Mucosa of gallbladder (tissue), 1 donor: Measurements from ENCODE around the gene PNLIPRP3. TPM values are rescaled to one million over a fixed set of nuclear protein-coding genes. Genes with fewer than 3 reads are reported as not detected.

ENCODE experiments used
- DNase-seq: peaks from one replicate; pipeline ENCODE4 v3.0.0-alpha.2; 2020; ENCODE audit warnings: low spot score
- total RNA-seq: library from RNA; stranded (reverse); gene quantifications from one replicate; pipeline ENCODE4 v1.2.1, GENCODE V29; 2021
- donor health status: DM: no; HTN: no; CAD: no.

Gene PNLIPRP3
- total RNA-seq, 1 donor from 2014 or later: not detected

GRCh38 chr10:116450861-116451260, 23.2 kb downstream of the PNLIPRP3 start:
- no peak for DNase-seq

- no peak for DNase-seq
Observed at GRCh38 chr10:116451711-116452337, 24.2 kb downstream of the PNLIPRP3 start.

DNA sequence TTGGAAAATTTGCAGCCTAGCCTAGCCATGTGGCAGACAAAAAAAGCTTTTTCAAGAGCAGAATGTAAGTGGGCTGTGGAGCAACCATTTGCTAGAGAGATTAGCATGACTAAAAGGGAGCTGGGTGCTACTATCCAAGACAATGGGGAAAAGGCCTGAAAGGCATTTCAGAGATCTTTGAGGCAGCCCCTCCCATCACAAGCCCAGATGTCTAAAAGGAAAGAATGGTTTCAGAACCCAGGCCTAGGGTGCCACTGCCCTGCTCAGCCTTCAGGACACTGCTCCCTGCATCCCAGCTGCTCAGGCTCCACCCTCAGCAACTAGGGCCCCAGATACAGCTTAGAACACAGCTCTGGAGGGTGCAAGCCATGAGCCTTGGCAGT, 24.7 kb downstream of the PNLIPRP3 start:
- no peak for DNase-seq

DNA sequence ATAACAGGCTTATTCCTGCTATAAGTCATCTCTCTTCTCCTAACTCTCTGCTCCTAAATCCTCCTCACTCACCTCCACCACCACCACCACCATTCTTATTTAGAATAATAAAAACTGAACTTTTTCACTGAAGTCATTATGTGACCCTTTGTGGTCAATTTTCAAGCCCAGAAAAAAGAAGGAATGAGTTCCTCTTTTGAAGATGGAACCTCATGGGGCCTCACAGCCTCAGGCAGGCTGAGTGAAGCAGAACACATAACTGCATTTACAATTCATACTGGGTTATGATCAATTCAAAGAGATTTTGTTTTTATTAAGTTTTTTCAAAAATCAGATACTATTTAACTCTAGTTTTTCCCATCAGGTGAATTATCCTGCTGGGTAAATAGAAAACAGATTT, 29.8 kb downstream of the PNLIPRP3 start:
- DNase-seq: no peak

- DNase-seq: no peak
Observed at GRCh38 chr10:116460219-116460618, 32.6 kb downstream of the PNLIPRP3 start.

DNA sequence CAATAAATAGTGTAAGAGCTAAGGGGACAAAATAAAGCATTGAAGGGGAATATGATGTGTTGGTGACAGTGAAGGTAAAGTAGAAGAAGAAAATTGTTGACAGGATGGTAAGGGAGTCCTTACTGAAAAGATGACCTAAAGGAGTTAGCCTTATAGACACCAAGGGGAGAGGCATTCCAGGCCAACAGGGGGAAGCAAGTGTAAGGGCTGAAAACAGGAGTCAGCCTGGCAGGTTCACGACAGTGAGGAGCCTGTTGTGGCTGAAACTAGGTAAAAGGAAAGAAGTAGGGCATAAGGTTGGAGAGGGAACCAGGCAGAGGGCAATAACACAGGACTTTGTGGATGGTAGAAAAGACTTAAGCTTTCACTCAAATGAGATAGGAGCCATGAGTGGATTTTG, 34.0 kb downstream of the PNLIPRP3 start:
- no peak for DNase-seq

DNA sequence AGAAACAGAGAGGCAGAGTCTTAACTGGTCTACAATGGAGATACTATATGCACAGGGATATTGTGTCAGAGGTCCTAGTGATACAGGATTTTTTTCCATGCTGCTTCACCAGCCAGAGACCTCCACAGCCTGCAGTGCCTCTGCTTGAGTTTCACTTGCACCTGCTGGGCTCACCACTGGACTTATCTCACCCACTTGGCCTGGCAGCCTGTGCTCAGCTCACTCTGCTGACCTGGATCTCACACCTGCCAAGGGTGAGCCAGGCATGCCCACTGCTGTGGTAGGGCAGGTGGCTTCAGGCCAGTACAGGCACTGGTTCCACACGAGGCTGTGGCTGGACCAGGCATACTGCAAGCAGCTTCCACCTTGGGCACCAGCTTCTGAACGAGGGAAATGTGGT, 36.6 kb downstream of the PNLIPRP3 start:
- no peak for DNase-seq

DNA sequence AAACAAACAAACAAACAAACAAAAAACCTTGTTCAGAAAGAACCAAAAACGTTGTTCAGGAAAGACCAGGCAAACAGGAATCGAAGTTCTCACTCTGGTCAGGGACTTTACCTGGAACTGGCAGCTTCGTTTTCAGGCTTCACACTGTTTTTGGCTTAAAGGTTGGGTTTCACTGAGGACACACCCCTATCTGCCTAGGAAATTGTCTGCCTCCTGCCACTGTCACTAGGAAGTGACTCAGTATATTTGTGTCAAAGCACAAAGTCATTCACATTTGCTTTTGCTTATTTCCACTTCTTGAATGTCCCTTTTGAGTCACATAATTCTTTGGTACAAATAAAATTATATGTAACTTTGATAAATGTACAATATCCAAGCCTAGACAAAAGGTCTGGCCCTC, 37.9 kb downstream of the PNLIPRP3 start:
- no peak for DNase-seq

DNA sequence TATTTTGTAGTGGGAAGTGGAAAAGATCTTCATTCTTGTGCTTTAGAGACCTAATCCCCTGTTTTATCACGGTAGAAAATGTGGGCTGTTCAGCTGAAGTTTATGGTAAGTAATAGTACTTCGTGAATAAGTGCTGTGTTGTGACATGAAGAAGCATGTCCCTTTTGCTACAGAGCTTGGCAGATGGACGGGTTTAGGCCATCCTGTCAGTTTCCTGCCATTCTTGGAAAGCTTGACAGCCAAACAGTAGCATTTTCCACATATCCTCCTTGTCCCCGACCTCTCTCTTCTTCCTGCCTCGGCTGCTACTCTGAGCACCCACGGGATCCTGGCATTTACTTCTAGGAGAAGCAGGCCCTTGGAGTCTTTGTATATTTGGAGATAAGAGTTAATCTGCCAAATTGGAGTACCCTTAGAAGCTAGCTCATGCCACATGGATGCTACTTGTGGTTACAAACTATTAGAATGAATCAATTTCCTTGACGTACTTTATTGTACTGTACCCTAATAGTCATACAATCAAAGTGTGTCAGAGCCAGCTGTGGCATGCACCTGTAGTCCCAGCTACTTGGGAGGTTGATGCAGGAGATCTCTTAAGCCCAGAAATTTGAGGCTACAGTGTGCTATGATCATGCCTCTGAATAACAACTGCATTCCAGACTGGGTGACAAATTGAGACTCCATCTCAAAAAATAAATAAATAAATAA, 39.2 kb downstream of the PNLIPRP3 start:
- no peak for DNase-seq

- DNase-seq: no peak
Observed at GRCh38 chr10:116469437-116469836, 41.8 kb downstream of the PNLIPRP3 start.

- DNase-seq: no peak
Observed at GRCh38 chr10:116470071-116470470, 42.4 kb downstream of the PNLIPRP3 start.

DNA sequence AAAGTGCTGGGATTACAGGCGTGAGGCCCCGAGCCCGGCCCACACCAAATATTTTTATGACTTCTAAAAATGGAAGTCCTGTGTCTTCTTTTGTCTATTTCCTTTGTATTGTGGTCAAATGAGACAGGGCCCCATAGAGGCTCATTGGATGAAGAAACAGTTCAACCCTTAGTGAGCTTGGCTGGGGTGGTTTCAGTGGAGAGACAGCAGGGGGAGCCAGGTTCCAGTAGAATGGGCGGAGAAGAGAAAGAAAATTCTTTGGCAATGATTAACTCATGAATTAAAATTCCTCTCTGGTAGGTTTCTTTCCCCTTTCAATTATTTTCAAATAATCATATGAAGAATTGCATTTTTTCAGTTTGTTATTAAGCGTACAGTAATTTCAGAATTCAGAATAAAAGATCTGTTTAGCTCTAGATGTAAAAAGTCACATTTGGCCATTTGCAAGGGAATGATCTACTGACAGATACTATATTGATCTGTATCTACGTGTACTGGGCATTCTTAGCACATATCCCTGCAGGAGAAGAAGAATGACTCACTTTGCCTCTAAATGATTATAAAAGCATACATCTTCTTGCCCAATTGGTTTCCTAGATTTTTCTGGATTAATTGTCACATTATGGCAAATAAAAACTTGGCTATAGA, 43.2 kb downstream of the PNLIPRP3 start:
- peak; percentile 15 for DNase-seq

- DNase-seq: no peak
Observed at GRCh38 chr10:116472891-116473290, 45.2 kb downstream of the PNLIPRP3 start.

DNA sequence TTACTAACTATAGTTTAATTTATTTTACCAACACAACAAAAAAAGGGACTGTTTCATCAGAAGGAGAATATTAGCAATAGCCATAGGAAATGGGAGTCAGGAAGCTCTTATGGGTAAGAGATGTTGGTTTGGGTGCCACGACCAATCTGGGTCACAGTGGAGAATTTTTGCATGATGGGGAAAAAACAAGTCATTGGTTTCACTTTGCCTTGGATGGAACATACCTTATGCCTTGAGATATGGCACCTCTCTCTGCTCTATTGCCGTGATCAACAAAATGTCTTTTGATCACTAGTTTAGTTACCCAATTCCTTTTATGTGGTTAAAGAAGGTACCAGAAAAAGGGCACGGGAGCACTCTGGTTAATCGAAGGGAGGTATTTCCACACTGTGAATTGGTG, 48.2 kb downstream of the PNLIPRP3 start:
- DNase-seq: no peak

DNA sequence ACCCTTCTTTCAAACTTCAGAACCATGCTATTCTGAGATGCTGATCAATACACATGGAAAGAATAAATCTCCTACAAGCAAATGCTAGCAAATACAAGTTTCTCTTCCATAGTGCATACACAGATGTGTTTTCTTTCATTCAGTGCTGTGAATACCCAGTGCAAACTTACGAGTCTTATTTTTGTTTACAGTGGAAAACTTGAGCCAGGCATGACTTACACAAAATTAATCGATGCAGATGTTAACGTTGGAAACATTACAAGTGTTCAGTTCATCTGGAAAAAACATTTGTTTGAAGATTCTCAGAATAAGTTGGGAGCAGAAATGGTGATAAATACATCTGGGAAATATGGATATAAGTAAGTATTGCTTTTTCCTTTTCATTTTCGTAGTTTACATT, 48.8 kb downstream of the PNLIPRP3 start:
- DNase-seq: no peak

- no peak for DNase-seq
Observed at GRCh38 chr10:116477986-116478664, 50.5 kb downstream of the PNLIPRP3 start.

DNA sequence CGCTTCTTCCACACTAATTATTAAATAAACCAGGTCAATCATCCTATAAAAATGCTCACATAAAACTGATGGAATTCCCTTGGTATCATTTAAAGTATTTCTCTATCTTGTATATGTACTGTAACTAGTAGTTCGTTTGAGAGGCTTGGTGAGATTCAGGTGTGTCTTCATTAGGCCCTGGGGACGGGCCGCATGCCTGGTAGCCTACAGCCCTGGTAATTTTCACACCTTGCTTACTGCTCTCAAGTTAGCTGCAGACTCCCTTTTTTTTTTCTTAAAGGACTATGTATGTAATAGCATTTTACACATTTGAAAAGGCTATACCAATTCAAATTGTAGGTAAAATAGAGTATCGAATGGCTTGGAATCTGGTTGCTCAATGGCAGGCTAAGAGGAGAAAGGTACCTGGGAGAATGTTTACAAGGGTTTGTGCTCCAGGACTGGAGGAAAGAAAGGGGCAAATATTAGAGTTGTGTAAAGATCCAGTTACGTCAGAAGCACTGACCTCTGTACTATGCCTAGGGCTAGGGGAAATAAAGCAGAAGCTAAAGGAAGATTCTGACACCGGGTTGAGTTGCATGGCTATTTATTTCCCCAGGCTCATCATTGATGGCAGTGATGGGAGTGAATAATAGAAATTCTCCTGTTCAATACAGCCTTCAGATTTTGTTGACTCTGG, 59.3 kb downstream of the PNLIPRP3 start:
- no peak for DNase-seq

DNA sequence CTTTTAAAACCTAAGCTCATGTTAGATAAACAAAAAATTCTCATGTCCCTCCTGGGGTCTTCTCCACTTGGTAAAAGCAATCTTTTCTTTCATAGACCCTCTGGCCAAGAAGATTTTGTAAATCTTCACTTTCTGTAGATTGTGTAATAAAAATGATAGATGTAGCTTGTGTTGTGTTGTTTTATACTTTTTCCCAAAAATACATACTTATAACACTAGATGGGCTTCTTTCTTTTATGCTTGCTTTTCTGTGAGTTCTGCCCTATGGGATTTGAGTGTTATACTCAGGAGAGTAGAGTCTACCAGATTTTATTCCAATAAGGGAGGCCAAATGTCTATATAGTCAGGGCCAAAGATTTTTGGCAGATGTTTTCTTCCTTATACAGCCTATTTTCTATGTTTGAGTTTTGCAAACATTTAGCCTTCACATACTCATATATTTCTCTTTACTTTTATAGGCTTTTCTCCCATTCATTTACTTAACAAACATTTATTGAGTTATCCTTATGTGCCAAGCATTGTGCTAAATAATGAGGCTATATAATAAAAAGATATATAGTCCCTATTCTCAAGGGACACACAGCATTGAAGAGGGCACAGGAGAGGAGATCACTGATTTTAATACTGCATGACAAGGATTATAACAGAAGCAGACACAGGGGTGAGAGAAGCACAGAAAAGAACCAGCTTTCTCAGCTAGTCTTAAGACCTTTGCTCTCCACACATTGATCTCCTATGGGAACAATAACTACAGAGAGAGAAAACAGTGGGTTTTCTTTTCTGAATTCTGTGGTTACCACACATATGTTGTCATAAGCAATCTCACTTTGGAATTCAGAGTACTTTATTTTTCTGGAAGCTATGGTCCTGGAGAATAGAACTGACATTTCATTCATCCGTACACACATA, 60.1 kb downstream of the PNLIPRP3 start:
- no peak for DNase-seq

GRCh38 chr10:116489460-116489859, 61.8 kb downstream of the PNLIPRP3 start:
- no peak for DNase-seq

DNA sequence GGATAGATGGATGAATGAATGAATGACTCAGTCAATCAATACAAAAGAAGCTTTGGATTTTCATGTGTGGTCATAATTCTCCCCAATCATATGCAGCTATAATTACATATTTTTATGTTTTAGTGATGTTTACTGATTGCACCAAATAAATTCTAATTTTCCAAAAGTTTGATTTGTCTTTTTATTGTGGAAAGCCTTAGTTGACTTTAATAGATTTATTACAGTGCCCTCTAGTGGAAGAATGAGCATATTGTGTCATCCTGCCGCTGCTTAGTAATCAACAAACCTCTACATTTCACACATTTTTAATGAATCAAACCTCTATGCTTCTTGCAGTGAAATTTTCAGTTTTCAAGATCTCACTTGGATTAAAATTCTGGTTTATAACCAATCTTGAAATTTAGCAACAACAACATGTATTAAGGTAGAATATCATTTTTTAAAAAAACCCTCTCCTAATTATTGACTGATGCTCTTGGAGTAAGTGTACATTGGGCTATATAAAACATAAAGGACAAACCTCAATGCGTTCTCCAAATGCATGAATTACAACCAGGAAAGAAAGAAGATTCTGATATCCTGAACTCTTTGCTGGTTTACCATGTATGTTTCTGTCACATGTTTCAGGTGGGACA, 62.5 kb downstream of the PNLIPRP3 start:
- no peak for DNase-seq

DNA sequence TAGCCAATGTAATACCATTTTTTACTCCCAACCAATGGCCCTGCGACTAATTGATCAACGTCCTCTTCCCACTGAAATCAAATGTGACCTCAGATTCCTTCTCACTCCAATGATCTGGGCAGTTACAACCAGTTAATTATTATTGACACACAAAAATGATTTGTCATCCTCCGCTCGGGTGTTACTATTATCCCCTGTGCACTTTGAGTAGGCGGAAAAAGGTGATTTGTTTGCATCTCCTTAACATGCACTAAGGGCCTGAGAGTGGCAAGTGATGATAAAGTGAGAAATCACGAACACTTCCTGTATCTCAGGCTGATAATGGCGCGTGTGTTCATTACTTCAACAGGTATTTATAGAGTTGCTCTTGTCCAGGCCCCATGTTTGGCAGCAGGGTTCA, 77.1 kb downstream of the PNLIPRP3 start:
- no peak for DNase-seq
